GM18520 (cell line): Measurements from ENCODE around the gene GPHB5.
"Not testable (repeated sequence)": the region's sequence is repeated elsewhere in the genome, so short reads cannot be mapped to it uniquely, and the experiment has no call there.

Source experiments
- ATAC-seq: cut with Tn5 transposase; IDR thresholded peaks from one replicate; pipeline ENCODE4 v1.9.1; 2021; ENCODE audit not compliant: unreplicated experiment

The GPHB5 gene, protein sequence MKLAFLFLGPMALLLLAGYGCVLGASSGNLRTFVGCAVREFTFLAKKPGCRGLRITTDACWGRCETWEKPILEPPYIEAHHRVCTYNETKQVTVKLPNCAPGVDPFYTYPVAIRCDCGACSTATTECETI

DNA sequence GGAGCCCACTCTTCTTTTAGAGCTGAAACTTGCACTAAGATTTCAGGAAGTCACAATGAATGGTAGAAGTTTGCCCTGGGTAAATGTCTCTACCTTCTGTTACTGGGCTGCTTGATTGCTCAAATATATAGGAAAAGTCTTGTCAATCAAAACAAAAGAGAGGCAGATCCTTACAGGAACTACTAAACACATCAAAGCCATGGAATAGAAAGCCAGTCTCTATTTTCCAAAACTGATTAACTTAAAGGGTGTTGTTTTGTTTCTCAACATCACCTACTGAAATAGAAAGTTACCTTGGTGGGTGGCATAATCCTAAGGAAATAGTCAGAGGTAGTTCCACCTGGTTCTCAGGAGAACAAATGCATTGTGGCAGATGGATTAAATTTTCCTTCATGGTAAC lies at the start of gene GPHB5:
GPHB5 (minus strand) TSS at position 101 of the 400 bp plus-strand sequence. CDS start 1,086 bp downstream, outside the sequence.
- no peak for ATAC-seq

DNA sequence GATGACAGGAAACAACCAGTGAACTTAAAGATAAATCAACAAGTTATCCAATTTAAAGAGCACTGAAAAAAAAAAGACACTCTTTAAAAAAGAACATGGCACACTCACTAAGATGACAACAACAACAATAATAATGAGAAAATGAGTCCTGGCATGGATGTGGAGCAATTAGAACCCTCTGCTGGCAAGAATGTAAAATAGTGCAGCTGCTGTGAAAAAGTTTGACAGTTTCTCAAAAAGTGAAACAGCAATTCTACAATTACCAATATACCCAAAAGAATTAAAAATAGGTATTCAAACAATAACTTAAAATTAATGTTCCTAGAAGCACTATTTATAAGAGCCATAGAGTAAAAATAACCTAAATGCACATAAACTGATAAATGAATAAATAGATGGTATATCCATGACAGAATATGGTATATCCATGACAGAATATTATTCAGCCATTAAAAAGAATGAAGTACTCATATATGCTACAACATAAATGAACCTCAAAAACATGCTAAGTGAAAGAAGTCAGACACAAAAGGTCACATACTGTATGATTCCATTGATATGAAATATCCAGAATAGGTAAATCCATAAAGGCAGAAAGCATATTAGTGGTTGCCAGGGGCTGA lies 49.1 kb upstream of the GPHB5 start:
- ATAC-seq, result no peak

DNA sequence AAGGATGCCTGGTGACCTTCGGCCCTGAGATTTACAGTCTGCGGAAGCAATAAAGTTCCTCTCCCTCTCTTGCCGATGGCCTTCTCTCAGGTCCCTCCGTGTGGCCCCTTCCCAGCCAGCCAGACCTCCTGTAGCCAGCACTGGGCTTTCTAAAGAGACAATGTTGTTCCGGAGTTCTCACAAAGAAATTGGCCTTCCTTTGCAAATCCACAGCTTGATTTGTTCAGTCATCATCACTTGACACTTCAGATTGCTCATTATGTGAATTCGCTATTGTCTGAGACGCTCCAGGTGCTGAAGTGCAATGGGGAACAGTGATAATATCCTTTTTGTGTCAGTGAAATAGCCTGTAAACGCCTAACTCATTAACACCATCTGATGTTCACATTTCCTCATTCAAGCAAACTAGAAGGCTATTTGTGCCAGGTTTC lies 43.7 kb upstream of the GPHB5 start:
- no peak for ATAC-seq

DNA sequence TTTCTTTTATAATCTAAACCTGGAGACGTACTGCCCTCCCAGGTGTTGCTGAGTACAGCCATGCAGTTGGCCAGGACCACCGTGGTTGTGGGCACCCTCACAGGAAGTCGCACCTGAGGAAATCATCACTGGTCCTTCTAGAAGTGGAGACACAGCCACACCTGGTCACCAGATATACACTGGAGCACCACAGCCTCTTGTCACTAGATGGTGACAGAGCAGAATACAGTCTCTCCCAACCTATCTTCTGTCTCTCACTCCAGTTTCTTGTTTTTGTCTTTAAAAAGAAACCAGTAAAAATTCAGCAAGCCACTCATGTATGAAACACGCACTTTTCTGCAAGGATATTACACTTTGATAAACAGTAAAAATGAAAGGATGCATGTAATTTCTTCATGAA lies 43.1 kb upstream of the GPHB5 start:
- ATAC-seq, result no peak

DNA sequence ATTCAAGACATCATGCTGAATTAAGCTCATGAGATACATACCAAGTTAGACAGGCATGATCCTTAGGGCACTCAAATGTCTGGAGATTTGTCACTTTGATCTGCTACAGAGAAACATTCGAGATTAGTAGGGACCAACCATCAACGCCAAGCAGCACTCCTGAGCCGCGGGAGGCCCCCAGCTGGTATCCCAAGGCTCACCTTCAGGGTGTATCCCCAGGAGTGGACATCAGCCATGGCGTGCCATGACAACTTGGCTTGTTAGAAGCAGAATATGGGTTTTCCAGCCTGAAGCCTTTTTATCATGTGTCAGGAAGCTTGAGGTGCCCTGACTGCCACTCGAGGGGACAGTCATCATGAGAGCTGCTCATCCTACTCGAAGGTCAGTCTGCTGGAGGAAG lies 39.1 kb upstream of the GPHB5 start:
- ATAC-seq, result no peak

DNA sequence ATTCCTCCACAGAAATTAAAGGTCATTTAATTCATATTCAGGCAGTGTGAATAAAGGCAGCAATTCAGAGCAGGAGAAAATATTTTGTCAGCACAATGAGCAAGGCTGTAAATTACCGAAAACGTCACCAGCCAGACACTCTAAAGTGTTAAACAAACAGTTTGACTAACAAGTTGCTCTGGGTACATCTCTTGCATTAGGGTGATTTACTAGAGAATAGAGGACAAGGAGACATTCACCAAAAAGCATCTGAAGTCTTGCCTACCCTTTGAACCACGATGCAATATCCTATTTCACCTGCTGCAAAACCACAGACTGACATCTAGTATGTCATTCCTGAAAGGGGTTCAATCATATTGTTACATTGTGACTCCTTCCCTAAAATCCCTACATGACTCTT lies 27.1 kb upstream of the GPHB5 start:
- no peak for ATAC-seq

DNA sequence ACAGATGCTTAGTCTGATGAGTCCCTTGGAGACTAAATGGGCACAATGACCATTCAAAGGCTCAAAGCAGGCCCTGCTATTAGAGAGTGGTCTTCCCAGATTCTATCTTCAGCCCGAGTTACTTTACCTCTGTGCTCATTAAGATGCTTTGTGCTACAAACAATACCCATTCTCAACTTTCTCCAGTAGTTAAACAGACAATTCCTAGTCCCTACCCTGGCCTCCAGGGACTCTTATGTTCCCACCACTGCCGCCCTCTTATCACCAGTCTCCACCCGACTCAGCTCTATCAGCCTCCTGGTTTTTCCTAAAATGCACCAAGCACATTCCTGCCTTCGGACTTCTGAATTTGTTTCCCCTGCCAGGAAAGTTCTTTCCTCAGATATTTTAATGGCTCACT lies 25.6 kb upstream of the GPHB5 start:
- ATAC-seq, result no peak

DNA sequence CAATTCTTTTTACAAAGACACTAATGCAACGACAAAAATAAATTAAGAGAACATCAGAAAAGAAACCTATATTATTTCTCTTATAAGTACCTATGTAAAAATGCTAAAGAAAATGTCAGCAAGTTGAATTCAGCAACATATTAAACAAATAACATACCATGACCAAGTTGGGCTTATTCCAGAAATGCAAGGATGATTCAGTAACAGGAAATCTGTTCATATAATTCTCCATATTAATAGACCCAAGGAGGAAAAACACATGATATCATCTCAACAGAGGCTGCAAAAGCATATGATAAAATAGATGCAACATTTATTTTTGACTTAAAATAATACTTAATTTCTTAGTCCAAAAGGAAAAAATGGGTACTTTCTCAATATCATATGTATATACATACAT lies 25.1 kb upstream of the GPHB5 start:
- ATAC-seq, result no peak

DNA sequence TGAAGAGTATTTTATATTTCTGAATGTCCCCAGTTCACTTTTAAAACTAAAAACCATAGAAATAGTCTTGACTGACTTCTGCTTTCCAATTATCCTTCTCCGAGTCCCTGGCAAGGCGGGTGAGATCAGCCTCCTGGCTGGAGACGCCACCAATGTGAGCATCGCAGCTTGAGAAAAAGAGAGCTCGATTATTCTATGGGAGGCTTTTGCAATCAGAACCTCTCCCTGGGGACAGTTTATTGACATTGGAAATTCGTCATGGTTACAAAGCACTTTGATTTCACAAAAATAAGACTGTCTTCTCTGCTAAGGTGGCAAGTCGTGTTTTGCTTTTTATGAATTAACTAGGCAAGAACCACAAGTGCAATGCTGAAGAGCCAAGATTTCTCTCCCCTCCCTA lies 23.6 kb upstream of the GPHB5 start:
- no peak for ATAC-seq

DNA sequence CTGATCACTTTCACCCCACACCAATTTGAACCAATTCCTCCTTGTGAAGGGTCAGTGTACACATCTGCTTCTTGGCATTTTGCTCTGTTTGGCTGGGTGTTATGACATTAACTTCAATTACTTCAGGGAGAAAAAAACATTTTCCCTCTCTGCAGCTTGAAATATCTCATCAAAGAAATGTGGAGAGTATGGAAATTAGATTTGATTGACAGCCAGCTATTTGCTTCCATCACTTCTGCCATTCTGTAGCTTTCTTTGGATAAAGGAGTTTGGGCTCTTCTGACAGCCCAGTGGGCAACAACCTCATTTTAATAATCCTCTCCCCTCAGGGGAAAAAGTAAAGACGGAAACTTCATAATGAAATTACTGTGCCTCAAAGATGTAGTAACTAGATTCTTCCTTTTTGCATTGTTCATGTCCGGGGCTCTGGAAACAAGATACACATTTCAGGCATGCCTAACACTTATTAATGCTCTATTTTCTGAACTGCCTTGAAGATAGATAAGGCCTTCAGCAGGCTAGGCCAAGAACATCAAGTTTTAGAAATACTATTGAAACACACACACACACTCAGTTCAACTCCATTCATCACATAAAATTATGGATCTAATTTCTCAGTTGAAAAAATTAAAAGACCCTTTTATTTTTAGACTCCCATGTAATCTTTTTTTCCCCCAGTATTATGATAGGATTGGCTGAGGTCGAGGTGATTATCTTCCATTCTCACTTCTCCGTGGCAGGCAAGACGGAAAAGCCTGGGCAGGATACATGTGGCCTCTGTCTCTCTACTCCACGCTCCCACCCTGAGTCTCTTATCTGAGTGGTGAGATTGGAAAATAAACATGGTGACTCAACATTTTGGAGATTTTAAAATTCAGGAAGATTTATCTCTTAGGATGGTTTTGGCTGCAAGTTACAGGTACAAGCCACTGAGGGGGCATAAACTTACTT lies 10.3 kb upstream of the GPHB5 start:
- ATAC-seq, result no peak

DNA sequence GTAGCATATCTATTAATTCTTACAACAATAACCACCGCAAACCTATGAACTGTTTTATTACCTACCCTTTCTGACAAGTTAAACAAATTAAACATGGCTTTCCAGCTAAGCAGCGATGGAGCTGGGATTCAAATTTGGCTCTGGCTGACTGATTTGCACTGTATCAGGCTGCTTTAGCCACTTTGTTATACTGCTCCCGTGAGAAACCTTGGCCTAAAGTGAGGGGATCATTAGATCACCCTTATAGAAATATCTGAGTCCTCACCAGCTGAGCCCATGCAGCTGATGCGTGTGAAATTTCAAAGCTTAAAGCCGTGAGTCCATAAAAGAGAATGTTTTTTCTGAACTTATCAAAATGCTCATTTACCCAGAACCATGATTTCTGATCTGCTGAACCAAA lies 8.1 kb upstream of the GPHB5 start:
- no peak for ATAC-seq

DNA sequence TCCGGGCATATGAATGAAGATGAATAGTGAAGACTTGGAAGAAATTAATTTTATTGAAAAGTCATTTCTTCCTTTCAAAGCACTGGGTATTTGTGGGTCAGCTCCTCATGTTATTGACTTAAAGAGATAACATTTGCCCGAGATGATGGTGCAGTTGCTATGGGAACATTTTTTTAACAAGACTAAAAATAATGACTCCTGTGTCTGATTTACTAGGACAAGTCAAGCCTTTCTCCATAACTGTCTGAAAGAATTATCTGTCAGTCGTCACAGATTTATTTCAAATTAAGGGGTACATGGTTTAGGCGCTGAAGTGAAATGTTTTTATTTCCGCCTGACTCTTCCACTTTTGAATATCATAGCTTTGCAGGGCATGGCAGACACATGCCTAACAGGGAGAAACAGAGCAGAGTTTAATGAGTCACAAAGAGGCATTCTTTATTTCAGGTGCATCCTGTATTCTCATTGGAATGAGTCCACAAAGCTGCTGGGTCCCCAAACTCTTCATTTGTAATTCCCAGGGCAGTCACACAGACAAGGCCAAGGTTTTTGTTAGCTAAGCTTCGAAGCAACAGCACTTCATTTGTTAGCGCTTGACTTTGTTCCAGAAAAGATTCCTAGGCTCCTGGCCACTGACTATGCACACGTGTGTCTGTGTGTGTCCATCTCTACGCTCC lies 4.3 kb upstream of the GPHB5 start:
- ATAC-seq, result no peak

DNA sequence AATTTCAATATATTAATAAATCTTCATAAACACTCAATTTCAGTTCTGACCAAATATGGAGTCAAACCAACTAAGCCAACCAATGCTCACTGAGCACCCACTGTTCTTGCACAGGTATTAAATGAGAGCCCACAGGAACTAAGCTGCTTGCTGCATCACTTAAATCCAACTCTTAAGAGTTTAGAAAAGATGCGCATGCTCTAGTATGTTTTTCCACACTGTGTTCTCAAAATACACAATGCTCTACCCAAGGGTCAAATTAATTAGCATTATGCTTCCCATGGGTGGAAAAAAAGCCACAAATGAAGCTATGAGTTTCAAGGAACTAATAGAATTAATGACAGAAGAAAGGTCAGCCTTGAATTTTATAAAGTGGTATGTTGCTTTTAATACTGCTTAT lies 3.7 kb upstream of the GPHB5 start:
- ATAC-seq, result no peak

DNA sequence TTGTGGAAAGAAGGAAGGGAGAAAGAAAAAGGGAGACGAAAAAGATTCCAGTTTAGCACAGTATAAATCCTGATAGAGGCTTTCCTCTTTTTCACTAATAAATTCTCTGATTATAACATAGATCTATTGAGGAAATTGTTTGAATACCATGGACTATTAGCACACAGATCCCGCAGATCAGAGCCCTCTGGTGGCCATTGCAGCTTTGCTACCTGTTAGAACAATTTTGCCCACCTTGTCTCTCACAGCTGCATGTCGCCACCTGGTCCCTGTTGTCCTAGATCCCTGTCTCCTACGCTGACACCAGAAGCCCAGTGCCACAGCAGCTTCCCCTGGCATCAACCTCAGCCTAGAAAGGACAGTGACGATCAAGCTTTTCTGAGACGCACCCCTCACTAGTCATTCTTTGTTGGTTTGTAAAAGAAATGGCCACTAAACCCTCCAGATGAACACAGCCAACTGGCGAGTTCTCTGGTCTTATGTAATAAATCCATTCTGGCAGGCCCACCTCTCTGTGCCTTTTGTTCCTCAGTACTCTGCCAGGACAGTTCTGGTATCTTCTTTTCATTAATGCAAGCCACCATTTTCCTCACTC lies 9.9 kb downstream of the GPHB5 start:
- ATAC-seq, result no peak

DNA sequence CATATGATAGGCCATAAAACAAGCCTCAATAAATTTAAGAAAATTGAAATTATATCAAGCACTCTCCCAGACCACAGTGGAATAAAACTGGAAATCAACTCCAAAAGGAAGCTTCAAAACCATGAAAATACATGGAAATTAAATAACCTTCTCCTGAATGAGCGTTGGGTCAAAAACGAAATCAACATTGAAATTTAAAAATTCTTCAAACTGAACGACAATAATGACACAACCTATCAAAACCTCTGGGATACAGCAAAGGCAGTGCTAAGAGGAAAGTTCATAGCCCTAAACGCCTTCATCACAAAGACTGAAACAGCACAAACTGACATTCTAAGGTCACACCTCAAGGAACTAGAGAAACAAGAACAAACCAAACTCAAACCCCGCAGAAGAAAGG lies 14.3 kb downstream of the GPHB5 start:
- ATAC-seq, result not testable (repeated sequence)

DNA sequence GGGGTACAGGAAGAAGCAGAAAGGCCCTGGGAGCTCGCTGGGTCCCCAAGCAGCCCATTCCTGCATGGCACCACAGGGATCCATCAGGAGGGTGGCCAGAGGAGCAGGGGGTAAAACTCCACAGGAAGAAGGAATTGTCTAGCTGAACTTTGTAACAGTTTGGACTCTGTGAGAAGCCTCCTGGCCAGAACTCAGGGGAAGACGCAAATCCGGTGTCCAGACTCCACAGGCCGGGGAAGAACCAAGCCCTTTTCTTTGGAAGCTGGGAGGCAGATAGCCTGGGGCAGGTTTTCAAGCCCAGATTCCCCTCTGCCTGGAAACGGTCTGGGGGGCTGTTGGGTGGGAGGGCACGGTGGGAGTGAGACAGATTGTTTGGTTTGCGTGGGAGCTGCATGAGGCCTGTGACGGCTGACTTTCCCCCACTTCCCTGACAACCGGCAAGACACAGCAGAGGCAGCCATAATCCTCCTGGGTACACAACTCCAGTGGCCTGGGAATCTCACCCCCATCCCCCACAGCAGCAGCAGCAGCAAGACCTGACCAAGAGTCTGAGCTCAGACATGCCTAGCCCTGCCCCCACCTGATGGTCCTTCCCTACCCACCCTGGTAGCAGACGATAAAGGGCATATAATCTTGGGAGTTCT lies 16.7 kb downstream of the GPHB5 start:
- no peak for ATAC-seq

DNA sequence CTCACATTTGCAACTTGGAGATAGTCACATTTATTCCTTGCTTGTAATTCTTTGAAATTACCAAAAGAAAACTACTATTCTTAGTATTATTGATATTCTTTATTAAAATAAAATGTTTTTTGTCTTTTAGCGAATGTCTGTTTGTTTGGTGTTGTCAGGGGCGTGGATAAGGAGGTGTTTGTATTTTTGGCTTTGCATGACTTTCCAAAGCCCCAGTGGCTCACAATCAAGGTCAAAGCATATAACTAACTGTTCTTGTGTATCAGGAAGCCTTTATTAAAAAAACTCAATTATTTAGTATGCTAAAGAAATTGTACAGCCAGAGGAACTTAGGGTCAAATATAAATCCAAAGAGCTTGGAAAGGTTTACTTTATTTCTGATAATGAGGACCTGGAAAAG lies 17.9 kb downstream of the GPHB5 start:
- no peak for ATAC-seq

DNA sequence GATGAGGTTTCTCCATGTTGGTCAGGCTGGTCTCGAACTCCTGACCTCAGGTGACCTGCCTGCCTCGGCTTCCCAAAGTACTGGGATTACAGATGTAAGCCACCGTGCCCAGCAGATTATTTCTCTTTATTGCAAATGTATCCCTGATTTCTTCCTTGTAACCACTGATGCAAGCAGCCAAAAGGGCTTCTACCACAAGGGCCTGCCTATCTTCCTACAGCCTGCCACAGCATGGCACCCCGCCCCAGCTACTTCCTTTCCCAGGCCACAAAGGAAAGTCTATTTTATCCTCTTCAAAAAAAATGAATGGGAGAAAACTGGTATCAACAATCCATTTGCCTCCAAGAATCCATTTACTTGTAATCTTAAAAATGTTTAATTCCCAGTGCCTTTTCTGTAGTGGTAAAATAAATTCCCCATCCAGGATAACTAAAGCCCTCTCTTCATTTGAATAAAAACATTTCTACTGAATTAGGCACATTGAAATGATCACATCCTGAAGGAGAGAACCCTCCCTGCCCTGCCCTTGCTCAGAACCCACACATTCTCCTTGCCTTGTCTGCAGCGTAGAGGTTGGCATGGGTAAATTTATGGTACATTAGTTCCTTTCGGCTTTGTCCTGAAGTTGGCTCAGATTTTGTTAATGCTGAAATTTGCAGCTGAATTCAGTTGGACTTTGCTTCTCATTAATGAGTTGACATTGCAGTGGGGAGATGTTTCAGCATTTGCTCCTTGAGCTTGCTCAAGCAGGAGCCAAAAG lies 19.2 kb downstream of the GPHB5 start:
- ATAC-seq, result no peak

DNA sequence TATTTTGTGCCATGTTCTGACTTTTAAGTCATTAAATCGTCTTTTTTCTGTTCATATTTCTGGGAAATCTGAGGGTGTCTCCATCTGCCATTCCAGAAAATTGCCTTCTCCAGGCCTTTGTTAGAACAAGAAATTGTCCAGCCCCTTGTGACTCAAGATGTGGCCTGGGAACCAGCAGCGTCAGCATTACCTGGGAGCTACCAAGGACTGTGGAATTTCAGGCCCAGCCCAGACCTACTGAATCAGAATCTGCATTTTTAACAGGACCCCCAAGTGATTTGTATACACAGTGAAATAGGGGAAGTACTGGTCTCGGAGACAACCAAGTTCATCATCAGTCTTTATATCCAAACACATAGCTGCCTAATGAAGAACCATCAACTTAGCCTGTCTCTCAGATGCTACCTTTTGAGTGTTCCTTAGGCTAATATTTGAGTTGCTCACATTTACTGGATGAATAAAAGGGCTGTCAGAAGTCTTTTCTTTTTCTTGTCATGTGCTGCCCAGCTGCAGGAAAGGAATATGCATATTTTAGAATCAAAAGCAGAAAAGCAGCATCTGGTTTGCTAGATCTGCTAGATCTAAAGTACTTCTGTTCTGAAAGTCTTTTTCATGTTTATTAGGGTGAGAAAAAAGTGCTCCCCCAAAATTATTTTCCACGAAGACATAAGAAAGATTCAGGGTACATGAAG lies 21.2 kb downstream of the GPHB5 start:
- no peak for ATAC-seq
